ENCODE measurements around the gene CPNE5. TPM values are rescaled to one million over a fixed set of nuclear protein-coding genes. Genes with fewer than 3 reads are reported as not detected.

Gene CPNE5
- total and polyA plus RNA-seq, 9 of the 15 experiments (the other 6 are each of a cell fraction or from before 2014, with no cell fraction given): 0.14 to 1.0 (median 0.46) TPM; not detected in 2

DNA sequence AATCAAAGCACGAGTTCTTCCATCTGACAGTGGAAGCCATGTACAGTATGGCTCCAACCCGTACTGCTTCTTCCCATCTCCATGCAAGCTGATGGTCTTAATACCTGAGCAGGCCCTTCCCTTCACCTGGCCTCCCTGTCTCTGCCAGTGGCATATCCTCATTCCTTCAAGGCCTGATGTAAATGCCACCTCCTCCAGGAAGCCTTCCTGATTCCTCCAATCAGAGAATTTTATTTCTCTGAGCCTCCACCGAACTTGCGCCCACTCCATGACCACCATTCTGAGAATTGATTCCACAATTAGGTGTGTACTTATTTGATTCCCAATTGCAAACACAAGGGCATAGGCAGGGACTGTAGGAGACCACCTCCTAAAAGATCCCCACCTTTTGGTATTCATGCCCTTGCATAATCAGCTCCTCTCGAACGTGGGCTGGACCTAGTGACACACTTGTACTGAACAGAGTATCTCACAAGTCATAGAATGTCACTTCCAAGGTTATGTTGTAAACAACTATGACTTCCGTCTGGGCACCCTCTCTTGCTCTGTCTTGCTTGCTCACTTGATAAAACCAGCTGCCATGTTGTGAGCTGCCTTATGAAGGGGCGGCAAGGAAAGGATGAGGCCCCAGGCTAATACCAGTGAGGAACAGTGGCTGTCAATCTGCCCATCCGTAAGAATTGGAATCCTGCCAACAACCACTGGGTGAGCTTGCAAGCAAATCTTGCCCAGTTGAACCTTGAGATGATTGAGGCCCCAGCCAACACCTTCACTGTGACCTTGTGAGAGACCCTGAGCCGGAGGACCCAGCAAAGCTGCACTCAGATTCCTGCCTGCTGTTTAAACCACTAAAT, 38.8 kb downstream of the CPNE5 start (continued):
- TF ChIP-seq, protein P1, sequence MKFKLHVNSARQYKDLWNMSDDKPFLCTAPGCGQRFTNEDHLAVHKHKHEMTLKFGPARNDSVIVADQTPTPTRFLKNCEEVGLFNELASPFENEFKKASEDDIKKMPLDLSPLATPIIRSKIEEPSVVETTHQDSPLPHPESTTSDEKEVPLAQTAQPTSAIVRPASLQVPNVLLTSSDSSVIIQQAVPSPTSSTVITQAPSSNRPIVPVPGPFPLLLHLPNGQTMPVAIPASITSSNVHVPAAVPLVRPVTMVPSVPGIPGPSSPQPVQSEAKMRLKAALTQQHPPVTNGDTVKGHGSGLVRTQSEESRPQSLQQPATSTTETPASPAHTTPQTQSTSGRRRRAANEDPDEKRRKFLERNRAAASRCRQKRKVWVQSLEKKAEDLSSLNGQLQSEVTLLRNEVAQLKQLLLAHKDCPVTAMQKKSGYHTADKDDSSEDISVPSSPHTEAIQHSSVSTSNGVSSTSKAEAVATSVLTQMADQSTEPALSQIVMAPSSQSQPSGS (CRISPR knock-in tag; IDR thresholded peaks at IDR 0.05): no peak
- TF ChIP-seq ZNF408 (CRISPR knock-in tag; IDR thresholded peaks at IDR 0.05; ENCODE audit: low read depth): no peak
- TF ChIP-seq HLTF (IDR thresholded peaks at IDR 0.05): no peak
- TF ChIP-seq, protein P2, sequence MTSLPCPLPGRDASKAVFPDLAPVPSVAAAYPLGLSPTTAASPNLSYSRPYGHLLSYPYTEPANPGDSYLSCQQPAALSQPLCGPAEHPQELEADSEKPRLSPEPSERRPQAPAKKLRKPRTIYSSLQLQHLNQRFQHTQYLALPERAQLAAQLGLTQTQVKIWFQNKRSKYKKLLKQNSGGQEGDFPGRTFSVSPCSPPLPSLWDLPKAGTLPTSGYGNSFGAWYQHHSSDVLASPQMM (CRISPR knock-in tag; IDR thresholded peaks at IDR 0.05): no peak
- TF ChIP-seq, protein P3, sequence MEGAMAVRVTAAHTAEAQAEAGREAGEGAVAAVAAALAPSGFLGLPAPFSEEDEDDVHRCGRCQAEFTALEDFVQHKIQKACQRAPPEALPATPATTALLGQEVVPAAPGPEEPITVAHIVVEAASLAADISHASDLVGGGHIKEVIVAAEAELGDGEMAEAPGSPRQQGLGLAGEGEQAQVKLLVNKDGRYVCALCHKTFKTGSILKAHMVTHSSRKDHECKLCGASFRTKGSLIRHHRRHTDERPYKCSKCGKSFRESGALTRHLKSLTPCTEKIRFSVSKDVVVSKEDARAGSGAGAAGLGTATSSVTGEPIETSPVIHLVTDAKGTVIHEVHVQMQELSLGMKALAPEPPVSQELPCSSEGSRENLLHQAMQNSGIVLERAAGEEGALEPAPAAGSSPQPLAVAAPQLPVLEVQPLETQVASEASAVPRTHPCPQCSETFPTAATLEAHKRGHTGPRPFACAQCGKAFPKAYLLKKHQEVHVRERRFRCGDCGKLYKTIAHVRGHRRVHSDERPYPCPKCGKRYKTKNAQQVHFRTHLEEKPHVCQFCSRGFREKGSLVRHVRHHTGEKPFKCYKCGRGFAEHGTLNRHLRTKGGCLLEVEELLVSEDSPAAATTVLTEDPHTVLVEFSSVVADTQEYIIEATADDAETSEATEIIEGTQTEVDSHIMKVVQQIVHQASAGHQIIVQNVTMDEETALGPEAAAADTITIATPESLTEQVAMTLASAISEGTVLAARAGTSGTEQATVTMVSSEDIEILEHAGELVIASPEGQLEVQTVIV (CRISPR knock-in tag; IDR thresholded peaks at IDR 0.05; ENCODE audit: borderline replicate concordance): no peak
- TF ChIP-seq PML (IDR thresholded peaks at IDR 0.05; ENCODE audit: low read length): no peak
- TF ChIP-seq BCOR (IDR thresholded peaks at IDR 0.05): peak; percentile 81
- no peak for TF ChIP-seq IRF2 (CRISPR knock-in tag; IDR thresholded peaks at IDR 0.05)
- TF ChIP-seq DDX20 (tag; IDR thresholded peaks at IDR 0.05; ENCODE audit: low read depth): no peak
- no peak for TF ChIP-seq CCAR2 (IDR thresholded peaks at IDR 0.05; ENCODE audit: low read depth, low read length)
- TF ChIP-seq ZNF766 (CRISPR knock-in tag; conservative IDR thresholded peaks at IDR 0.05): no peak
- no peak for TF ChIP-seq PCBP2 (IDR thresholded peaks at IDR 0.05; ENCODE audit: low read depth, low read length, poor library complexity, severe bottlenecking)
- no peak for TF ChIP-seq ZNF217 (CRISPR knock-in tag; IDR thresholded peaks at IDR 0.05)
